NCI-H526 (cell line): ENCODE measurements around the gene RGPD8.
A peak's percentile ranks its signal among the peaks of the same experiment; 100 is the strongest.
"Not testable (repeated sequence)": the region's sequence is repeated elsewhere in the genome, so short reads cannot be mapped to it uniquely, and the experiment has no call there.

ENCODE experiments used
- DNase-seq, 2 experiments: peaks; one replicate each; lab custom pipeline; 2025; lab: John Stamatoyannopoulos, UW

The RGPD8 gene

DNA sequence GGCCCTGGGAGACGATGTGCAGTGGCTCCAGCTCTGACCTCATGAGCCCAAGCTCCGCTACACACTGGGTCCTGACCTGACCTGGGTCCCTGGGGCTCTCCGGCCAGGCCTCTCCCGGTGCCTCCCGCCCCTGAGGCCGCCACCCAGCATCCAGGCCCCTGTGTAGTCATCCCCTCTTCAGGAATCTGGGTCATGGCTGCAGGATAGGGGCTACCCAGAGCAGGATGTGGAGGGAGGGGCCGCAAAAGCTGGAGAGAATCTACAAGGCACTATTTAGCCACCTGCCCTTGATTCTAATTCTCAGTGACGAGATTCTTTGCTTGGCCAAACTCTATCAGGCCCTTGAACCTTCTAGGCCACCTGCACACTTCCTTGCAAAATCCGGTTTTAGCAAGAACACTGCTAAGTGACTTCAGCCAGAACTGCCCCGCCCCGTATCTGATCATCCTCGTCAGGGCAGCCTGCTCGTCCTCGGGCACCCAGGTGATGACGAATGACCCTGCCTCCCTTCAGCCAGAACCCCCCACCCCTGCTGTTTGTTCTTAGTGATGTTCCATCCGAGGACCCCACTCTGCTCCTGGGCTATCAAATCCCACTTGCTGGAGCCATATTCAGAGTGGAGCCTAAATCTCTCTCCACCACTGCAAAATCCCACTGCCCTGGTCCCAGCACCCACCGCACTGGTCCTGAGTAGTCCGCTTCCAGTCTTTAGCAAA lies 2.4 kb upstream of the RGPD8 start:
- DNase-seq, result not testable (repeated sequence)

DNA sequence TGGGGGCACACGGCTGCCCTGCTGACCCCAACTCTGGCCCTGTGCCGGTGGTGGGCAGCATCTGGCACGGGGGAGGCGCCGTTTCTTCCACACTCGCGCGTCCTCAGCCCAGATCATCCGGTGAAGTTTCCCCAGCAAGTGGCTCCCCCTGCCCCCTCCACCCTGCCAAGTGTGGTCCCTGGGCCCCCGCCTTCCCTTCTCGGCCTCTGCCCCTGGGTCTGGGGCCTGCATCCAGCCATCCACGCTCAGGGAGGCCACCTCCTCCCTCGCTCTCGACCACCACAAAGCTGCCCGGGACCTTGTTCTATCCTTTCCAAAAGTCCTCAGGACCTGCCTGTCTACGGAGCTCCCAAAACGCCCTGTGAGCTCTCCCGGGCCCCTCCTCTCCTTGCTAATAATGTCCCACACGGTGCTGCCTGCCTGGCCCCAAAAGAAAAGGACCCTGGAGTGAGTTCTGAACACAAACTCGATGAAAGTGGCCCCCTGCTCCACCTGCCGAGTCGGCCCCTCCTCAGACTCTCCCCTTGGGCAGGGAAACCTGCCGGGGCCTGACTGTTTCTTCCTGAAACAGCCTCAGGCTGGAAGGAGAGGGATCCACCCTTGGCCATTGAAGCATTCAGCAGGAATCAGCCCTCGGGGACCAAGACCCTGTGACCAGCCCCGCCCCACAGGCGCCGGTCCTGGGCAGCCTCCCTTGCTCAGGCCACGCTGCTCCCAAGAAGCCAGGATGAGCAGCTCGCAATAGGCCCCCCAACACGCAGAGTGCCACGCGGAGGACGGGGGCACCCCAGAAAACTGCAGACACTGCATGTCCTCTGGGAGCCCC lies 1.7 kb upstream of the RGPD8 start:
- DNase-seq, result not testable (repeated sequence)

DNA sequence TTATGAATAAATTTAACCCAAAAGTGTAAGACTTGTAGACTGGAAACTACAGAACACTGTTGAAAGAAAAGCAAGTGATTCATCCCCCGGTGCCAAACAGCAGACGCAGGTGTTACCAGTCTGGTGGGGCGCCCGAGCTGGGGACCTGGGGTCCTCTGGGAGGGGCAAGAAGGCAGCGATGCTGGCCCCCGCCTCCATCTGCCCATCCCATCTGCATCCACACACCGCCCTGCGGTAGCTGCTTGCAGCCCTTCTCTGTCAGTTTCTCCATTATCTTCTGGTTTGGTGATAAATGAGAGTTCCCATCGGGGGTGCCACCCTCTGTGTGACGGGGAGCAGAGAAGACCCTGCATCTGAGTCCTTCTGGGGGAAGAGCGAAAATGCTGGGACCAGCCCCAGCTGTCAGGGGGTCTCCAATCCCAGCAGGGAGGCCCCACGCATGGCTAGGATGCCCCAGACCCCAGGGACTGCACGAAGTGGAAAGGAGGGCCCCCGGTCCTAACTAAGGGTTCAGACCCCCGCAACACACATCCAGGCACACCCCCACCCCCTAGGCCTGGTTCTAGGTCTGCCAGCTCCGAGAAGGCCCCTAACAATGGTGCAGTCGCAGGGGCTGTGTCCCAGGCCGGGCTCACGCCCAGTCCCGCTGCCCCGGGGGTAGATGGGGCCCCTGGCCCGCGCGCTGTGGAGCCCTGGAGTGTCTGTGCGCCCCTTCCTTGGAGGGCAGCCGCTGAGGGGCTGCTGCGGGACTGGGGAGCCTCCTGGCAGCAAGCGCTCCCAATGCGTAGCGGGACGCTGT lies 686 bp upstream of the RGPD8 start:
- no peak for DNase-seq

DNA sequence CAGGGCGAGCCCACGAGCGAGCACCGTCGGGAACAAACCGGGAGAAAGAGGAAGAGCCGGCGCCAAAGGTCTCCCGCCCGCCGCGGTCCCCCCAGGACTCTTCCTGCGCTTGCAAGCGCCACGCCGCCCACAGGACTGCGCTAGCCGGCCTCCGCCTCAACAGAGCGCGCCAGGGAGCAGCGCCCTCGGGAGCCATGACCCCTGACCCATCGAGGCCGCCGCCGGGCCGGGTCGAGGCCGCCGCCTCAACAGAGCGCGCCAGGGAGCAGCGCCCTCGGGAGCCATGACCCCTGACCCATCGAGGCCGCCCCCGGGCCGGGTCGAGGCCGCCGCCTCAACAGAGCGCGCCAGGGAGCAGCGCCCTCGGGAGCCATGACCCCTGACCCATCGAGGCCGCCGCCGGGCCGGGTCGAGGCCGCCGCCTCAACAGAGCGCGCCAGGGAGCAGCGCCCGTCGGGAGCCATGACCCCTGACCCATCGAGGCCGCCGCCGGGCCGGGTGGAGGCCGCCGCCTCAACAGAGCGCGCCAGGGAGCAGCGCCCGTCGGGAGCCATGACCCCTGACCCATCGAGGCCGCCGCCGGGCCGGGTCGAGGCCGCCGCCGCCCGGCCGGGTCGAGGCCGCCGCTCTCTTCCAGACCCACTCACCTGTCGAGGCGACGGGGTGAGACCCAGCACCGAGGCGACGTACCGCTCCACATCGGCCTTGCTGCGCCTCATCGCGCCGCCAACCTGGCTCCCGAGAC lies 538 bp downstream of the RGPD8 start:
- DNase-seq, result not testable (repeated sequence)

- DNase-seq, result not testable (repeated sequence)
These were observed 1.1 kb downstream of the RGPD8 start for GRCh38 chr2:112432390-112432734.

DNA sequence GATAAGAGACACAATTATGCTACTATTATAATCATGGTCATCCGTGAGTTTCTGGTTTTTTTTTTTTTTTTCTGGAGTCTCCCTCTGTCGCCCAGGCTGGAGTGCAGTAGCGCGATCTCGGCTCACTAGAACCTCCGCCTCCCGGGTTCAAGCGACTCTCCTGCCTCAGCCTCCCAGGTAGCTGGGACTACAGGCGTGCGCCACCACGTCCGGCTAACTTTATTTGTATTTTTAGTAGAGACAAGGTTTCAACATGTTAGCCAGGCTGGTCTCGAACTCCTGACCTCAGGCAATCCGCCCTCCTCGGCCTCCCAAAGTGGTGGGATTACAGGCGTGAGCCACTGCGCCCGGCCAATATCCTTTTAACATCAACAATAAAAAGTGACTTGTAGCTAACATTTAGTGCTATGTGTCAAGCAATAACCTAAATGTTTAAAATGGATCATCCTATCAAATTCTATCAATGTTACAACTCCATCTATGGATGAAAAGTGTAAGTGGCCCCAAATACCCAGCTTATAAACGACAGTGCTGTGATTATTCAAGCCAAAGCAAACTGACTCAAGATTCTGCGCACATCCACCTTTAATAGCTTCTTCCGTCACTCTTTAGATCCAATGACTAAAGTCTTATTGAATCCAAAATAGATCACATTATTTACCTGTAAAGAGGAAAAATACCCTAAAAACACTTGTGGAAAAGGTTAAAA lies 1.7 kb downstream of the RGPD8 start:
- not testable (repeated sequence) for DNase-seq

GRCh38 chr2:112424553-112424952 lies 8.9 kb downstream of the RGPD8 start:
- DNase-seq, result not testable (repeated sequence)

DNA sequence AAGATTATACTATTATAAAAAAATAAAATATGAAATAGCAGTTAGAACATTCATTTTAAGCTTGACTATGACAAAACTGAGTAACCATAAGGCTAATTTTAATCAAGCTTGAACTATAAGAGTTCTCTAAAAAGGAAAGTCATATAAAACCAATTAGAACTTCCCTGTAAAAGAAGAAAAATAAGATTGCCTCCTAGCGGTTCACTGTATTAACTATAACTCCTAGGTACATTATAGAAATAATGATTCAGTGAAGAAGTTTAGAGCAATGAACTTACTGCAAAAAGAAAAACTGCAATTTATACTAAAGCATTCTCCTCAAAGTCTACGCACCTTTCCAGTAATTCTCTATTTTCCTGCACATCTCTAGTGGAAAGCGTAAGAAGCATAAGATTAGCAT lies 16.6 kb downstream of the RGPD8 start:
- not testable (repeated sequence) for DNase-seq

GRCh38 chr2:112360055-112360454 lies 73.4 kb downstream of the RGPD8 start:
- not testable (repeated sequence) for DNase-seq

GRCh38 chr2:112354335-112354734 lies 79.1 kb downstream of the RGPD8 start:
- not testable (repeated sequence) for DNase-seq

GRCh38 chr2:112352809-112353603 lies 80.4 kb downstream of the RGPD8 start:
- not testable (repeated sequence) for DNase-seq

GRCh38 chr2:112352292-112352691 lies 81.2 kb downstream of the RGPD8 start:
- DNase-seq, result not testable (repeated sequence)

DNA sequence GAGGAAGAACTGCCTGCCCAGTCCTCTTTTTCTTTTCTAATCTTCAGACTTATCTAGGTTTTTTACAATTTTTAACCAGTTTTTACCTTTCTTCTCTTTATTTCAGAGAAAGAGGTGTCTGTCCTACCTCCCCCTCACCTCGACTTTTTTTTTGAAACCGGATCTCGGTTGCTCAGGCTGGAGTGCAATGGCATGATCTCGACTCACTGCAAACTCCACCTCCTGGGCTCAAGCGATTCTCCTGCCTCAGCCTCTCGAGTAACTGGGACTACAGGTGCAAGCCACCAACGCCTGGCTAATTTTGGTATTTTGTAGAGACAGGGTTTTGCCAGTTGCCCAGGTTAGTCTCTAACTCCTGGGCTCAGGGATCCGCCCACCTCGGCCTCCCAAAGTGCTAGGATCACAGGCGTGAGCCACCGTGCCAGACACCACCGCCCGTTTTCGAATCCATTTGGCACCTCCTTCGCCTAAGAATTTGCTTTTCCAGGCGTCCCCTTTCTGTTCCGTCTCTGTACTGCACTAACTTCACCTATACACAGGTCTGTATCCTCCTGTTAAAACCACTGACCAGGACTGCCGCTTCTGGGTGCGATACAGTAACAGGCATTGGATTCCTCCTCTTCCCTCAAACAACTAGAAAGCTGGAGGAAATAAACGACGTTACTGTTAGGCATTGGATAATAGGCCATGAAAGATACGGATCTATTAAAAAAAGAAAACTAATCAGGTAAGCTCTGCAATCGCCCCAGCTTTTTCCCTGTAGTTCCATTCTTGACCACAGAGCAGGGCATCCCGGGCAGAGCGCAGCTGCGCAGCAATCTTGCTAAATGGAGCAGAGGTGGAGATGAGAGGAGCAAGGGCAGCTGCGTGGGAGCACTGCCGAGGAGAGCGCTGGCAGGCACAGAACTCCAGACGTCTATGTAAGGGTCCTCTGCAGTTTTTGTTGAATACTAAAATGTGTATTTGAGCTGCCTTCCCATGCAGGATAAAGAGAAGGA lies 88.1 kb downstream of the RGPD8 start:
- DNase-seq, result peak; percentile 18 to 79

DNA sequence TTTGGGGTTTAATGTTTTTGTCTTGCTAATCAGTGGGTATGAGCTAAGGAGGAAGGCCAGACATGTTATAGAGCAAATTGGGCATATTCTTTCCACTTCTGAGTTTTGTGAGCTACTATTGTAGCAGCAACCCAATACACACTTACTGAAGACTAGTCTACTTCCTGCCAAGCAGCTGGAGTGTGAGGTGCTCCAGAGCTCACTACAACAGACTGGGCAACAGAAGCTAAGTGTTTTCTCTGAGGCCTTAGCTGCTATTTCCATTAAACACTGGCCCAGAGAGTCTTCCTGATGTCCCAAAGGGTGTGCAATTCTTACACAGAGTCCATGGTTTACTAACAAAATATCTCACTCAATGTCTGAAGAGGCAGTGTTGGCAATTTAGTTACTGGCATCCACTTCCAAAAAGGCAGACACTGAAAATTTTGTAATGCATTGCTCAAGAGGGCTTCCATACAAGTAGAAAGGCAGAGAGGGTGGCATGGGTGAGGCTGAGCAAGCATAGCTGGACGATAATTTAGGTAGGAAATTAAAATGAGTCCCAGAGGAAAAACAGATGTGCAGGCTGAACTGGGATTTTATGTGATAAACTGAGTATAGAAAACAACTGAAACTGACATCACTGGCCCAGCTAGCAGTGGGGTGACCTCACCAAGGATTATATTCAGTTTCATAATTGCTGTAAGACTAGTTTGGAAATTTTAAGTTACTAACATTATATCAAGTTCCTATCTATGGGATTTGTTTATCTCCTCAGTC lies 89.4 kb downstream of the RGPD8 start:
- DNase-seq, result no peak

DNA sequence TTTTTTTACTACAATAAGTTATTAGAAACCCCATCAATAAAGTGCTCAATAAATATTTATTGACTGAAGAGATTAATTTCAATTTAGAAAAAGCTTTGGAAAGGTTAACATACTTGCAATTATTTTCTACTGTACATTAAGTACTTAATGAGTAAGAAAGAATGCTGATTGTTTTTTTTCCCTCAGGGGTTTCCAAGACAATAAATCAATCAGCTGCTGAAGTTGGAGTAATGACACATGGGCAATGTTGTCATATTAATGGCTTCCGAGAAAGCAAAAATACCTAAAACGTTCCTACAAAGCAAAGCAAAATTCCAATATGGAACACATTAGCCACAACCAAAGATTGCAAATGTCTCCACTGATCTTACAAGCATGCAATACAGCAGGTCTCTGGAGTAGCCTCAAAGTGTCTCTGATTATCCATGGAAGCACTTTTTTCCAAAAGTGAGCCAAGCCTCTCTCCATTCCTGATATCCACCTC lies 91.3 kb downstream of the RGPD8 start:
- DNase-seq, result no peak

GRCh38 chr2:112340475-112341267 lies 92.8 kb downstream of the RGPD8 start:
- DNase-seq, result no peak

DNA sequence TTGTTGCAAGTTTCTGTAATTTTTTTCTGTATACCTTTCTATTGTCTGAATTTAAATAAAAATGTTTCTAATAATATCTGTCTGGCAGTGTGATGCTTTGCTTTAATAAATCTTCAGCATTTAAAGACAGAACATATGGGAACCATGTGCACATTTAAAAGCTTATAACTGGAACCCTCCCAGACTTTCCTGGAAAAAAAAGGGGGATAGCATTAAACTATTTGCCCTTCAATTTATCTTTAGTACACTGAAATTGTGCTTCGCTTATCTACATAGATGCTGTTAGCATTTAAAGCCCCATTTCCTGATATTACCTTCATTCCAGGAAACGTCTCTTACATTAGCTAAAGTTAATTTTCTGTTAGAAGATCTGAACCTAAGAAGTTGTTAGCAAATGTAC lies 93.5 kb downstream of the RGPD8 start:
- DNase-seq, result no peak
